GM21367 (cell line): ENCODE results near the gene KIF22.

Experiments used
- ATAC-seq: cut with Tn5 transposase; IDR thresholded peaks from one replicate; pipeline ENCODE4 v1.9.1; 2021; ENCODE audit not compliant: unreplicated experiment

Gene KIF22

GRCh38 chr16:29834079-29834478, 43.5 kb downstream of the KIF22 start:
- no peak for ATAC-seq

DNA sequence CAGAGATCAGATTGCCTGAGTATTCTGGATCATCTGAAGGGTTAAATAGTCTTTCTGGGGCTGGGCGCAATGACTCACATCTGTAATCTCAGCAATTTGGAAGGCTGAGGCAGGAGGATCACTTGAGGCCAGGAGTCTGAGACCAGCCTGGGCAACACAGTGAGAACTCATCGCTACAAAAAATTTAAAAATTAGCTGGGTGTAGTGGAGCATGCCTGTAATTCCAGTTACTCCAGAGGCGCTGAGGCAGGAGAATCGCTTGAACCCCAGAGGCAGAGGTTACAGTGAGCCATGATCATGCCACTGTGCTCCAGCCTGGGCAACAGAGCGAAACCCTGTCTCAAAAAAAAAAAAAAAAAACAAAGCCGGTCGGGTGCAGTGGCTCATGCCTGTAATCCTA, 45.4 kb downstream of the KIF22 start:
- ATAC-seq = no peak

- no peak for ATAC-seq
Observed at GRCh38 chr16:29836623-29837022, 46.1 kb downstream of the KIF22 start.

GRCh38 chr16:29837841-29838240, 47.3 kb downstream of the KIF22 start:
- no peak for ATAC-seq

DNA sequence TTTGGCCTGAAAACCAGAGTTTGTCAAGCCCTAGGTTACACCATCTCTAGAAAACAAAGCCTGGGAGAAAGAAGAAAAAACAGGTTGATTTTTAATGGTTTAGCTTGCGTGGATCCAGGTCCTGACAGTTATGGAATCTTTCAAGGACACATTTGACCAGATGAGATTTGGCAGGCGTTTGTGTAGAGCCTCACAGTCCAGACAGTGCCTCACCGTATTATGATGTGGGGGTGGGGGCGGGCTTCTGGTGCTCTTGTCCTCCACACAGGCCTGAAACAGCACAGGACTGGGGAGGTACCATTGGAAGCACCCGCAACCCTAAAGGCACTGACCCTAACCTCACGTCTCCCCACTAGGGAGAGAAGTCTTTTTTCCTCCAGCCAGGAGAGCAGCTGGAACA, 49.3 kb downstream of the KIF22 start:
- no peak for ATAC-seq

DNA sequence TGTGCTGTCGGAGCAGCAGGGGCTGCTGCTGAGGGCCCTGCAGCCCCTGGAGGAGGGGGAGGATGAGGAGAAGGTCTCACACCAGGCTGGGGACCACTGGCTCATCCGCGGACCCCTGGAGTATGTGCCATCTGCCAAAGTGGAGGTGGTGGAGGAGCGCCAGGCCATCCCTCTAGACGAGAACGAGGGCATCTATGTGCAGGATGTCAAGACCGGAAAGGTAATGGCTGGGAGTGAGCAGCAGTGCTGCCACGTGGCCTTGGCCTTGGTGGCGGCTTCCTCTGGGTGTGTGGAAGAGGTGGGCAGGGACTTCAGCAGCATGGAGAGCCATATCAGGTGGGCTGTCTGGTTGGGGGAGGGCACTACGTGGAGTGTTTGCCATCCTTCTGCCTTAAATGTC, 49.7 kb downstream of the KIF22 start:
- ATAC-seq = no peak

GRCh38 chr16:29841631-29842030, 51.1 kb downstream of the KIF22 start:
- no peak for ATAC-seq

DNA sequence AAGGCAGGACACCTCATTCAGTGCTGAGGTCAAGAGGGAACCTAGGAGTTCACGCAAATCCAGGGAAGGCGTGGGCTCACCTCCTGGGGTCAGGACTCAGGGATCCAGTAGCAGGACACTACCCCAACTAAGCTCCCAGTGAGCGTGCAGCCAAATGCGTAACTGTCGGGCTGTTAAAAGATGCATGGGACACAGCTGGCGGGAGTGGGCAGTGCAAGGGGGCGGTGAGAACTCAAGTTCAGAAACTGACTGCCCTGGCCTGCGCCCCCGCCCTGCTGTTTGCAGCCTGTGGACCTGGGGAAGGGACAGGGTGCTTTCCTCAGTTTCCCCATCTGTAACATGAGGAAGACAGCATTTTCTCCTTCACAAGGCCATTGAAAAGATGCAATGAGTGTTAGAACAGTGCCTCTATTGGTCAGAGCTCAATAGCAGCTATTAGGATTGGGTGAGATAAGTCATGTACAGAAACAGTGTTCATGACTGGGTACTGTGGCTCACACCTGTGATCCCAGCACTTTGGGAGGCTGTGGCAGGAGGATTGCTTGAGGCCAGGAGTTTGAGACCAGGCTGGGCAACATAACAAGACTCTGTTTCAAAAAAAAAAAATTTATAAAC, 52.3 kb downstream of the KIF22 start:
- ATAC-seq = no peak

- ATAC-seq = no peak
Observed at GRCh38 chr16:29843931-29844330, 53.4 kb downstream of the KIF22 start.

- no peak for ATAC-seq
Observed at GRCh38 chr16:29844575-29845331, 54.2 kb downstream of the KIF22 start.

DNA sequence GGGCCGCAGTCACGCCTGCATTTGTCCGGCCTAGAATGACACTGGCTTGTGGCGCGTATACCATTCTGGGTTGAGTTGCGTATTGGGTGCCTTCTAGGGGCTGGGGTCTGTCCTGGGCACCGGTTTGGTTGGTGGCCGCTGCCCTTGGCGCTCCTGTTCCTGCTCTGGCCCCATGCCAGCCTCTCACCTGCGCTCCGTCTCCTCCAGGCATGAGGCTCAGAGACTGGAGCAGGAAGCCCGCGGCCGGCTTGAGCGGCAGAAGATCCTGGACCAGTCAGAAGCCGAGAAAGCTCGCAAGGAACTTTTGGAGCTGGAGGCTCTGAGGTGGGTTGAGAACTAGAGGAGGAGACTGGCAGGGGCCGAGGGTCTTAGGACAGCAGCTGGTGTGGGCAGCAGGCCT, 55.1 kb downstream of the KIF22 start:
- no peak for ATAC-seq

GRCh38 chr16:29848420-29849297, 58.1 kb downstream of the KIF22 start:
- ATAC-seq = no peak

GRCh38 chr16:29849505-29849904, 59.0 kb downstream of the KIF22 start:
- ATAC-seq = no peak

- ATAC-seq = no peak
Observed at GRCh38 chr16:29850998-29851397, 60.4 kb downstream of the KIF22 start.

DNA sequence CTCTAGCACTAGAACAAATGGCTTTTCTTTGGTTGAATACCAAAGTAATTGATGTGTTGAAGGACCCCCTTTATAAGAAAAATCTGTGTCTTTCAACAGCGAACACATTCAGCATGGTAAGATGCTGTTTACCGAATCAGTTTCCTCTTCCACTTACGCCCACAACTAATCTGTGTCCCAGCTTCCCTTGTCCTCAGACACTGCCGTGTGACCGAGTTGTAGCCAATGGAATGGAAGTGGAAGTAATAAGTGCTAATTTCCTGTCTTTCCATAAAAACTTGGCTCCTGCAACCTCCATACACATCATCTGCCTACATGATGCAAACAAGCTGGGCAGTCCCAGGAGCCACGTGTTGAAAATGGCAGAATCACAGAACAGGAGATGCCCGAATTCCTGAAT, 62.1 kb downstream of the KIF22 start:
- no peak for ATAC-seq

DNA sequence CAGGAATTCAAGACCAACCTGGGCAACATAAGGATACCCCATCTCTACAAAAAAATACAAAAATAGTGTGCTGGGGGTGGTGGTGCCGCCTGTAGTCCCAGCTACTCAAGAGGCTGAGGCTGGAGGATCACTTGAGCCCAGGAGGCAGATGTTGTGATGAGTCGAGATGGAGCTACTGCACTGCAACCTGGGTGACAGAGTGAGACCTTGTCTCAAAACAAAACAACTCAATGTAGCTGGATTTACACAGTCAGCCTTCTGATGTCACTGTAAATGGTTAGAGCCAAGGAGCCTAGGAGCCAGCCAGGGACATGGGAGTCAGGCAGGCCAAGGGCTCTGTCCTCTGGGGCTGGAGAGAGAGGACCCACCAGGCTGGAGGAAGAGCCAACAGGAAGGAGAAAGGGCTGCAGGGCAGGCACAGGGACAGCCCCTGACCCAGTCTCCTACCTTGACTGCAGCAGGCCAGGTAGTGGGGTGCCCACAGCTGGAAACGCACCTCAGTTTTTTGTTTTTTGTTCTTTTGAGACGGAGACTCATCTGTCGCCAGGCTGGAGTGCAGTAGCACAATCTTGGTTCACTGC, 64.1 kb downstream of the KIF22 start:
- ATAC-seq = no peak
